DND-41 (cell line): Measurements from ENCODE around the gene EPHA8.

ENCODE experiments used
- EZH2 ChIP-seq: IDR thresholded peaks from 3 replicates; pipeline ENCODE4 v1.6.1; 2012; ENCODE audit warnings: borderline replicate concordance, low read depth, mild to moderate bottlenecking, moderate library complexity, low read length, inconsistent platforms; ENCODE audit not compliant: severe bottlenecking
- TF ChIP-seq, protein P1 (sequence below): IDR thresholded peaks from 2 replicates; pipeline ENCODE4 v1.5.1; 2012; ENCODE audit warnings: borderline replicate concordance, low read length, moderate library complexity, mild to moderate bottlenecking; ENCODE audit not compliant: poor library complexity, severe bottlenecking; ENCODE audit errors: extremely low read depth

GRCh38 chr1:22600817-22601605 lies 37.7 kb downstream of the EPHA8 start:
- no peak for TF ChIP-seq EZH2
- TF ChIP-seq, protein P1, sequence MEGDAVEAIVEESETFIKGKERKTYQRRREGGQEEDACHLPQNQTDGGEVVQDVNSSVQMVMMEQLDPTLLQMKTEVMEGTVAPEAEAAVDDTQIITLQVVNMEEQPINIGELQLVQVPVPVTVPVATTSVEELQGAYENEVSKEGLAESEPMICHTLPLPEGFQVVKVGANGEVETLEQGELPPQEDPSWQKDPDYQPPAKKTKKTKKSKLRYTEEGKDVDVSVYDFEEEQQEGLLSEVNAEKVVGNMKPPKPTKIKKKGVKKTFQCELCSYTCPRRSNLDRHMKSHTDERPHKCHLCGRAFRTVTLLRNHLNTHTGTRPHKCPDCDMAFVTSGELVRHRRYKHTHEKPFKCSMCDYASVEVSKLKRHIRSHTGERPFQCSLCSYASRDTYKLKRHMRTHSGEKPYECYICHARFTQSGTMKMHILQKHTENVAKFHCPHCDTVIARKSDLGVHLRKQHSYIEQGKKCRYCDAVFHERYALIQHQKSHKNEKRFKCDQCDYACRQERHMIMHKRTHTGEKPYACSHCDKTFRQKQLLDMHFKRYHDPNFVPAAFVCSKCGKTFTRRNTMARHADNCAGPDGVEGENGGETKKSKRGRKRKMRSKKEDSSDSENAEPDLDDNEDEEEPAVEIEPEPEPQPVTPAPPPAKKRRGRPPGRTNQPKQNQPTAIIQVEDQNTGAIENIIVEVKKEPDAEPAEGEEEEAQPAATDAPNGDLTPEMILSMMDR: no peak
